Posterior cingulate gyrus (tissue), 11 donors: Measurements from ENCODE around the gene VPS13D.

Experiments used
- DNase-seq, 10 donors: peaks; one replicate each; pipeline versions ENCODE4 v3.0.0 to v3.0.0-alpha.2; 2020 to 2021; ENCODE audit warnings: mixed read lengths in 3 of 10
- intact Hi-C: fragments of 100-400 bp; cut with DNase I; formaldehyde crosslinking; loops from one replicate; pipeline ENCODE4 v1.15.1; 2023

VPS13D gene

GRCh38 chr1:12353981-12354380, 124.2 kb downstream of the VPS13D start:
- intact Hi-C loops: no loop called here

GRCh38 chr1:12356004-12356890, 126.4 kb downstream of the VPS13D start:
- intact Hi-C loops: no loop called here
- DNase-seq: no peak

More at GRCh38 chr1:12353981-12354380, 124.2 kb downstream of the VPS13D start:
- DNase-seq: no peak

- intact Hi-C loops: no loop called here
- DNase-seq: no peak
These were observed 128.7 kb downstream of the VPS13D start for GRCh38 chr1:12358499-12358898.

DNA sequence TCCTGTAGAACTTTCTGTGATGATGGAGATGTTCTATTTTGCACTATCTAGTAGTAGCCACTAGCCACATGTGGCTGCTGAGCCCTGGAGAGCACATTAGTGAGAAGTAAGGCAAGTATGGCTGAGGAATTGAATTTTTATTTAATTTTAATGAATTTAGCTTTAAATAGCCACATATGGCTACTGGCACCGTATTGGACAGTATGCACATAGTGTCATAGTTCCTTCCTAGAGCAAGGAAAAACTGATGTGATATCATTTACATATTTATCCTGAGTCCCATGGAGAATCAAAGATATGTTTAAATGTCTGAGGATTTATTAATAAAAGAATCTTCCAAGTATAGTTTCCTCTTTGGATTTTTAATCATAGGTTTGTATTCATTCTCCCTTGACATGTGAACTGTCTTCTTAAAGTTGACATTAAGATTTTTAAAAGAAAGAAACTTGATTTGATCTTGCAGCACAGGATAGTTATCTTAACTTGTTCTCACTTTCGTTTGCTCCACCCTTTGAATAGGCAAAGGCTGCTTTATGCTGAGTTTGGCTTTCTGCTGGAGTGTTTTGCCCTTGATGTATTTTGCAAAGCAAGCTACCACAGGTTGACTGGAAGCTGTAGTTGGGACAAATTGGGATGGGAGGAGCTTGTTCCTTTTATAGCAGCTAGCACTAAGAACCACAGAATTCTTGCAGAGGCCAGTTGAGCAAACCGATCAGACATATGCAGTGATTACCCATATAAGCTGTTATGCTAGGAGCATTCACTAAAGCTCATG, 129.7 kb downstream of the VPS13D start:
- intact Hi-C loops: no loop called here
- DNase-seq: no peak

- intact Hi-C loops: no loop called here
These were observed 138.8 kb downstream of the VPS13D start for GRCh38 chr1:12368646-12369045.

GRCh38 chr1:12369258-12369657, 139.4 kb downstream of the VPS13D start:
- intact Hi-C loops: no loop called here

More at GRCh38 chr1:12368646-12369045, 138.8 kb downstream of the VPS13D start:
- DNase-seq: no peak

DNA sequence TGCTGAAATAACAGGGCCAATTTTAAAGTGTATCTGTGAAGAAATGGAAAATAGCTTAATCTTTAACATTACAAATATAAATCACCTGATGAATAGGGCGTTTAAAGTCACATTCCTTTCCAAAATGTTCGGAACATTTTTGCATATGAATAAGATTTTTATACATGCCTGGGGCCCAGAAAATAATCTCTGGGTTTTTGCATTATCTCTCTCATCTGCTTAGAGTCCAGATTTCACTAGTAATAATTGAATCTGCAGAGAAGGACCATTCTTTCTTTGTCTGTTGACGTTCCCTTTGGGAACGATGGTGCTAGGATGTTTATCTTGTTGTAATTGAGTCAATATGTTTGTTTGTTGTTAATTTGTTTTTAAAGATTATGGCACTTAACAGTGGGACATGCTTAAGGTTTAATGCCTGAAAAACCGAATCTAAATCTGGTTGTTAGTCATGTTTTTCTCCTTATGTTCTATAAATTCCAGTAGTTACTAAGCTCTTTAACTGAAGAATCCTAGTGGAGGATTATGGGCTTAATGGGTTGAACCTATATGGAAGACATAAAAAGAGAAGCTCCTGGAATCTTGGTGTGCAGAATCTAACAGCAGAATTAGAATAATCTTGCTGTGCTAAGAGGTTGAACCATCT, 140.6 kb downstream of the VPS13D start:
- intact Hi-C loops: no loop called here
- no peak for DNase-seq

More at GRCh38 chr1:12369258-12369657, 139.4 kb downstream of the VPS13D start:
- DNase-seq: no peak

DNA sequence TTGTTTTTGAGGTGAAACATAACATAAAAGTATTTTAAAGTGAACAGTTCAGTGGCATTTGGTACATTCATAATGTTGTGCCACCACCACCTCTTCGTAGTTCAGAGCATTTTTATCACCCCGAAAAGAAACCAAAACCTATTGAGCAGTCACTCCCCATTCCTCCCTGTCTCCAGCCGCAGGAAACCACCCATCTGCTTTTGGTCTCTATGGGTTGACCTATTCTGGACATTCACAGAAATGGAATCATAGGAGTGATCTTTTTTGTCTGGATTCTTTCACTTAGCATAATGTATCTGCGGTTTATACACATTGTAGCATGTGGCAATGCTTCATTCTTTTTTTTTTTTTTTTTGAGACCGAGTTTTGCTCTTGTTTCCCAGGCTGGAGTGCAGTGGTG, 141.2 kb downstream of the VPS13D start:
- DNase-seq: no peak
- intact Hi-C loops: no loop called here

GRCh38 chr1:12372180-12372579, 142.3 kb downstream of the VPS13D start:
- no peak for DNase-seq
- intact Hi-C loops: no loop called here

DNA sequence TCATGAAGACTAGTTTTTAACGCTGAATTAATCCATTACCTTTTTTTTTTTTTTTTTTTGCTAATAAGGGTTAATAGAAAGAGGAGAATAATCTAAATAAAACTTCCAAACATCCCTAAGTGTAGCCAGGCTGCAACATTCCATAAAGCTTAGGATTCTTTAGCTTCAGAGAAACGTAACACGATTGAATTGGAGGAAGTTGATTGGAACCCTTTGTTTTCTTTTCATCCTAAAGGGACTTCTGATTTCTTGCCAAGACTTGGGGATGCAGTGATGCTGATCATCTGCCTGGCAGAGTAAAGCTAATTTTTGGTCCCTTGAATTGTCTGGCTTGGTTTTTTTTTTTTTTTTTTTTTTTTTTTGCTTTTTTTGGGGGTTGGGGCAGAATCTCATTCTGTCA, 142.9 kb downstream of the VPS13D start:
- intact Hi-C loops: no loop called here
- no peak for DNase-seq

GRCh38 chr1:12375133-12375829, 145.5 kb downstream of the VPS13D start:
- intact Hi-C loops: no loop called here
- DNase-seq: no peak

GRCh38 chr1:12376236-12377045, 146.6 kb downstream of the VPS13D start:
- DNase-seq: peak in 2 of 10 donors; percentile 17 to 33
- intact Hi-C loops: no loop called here

DNA sequence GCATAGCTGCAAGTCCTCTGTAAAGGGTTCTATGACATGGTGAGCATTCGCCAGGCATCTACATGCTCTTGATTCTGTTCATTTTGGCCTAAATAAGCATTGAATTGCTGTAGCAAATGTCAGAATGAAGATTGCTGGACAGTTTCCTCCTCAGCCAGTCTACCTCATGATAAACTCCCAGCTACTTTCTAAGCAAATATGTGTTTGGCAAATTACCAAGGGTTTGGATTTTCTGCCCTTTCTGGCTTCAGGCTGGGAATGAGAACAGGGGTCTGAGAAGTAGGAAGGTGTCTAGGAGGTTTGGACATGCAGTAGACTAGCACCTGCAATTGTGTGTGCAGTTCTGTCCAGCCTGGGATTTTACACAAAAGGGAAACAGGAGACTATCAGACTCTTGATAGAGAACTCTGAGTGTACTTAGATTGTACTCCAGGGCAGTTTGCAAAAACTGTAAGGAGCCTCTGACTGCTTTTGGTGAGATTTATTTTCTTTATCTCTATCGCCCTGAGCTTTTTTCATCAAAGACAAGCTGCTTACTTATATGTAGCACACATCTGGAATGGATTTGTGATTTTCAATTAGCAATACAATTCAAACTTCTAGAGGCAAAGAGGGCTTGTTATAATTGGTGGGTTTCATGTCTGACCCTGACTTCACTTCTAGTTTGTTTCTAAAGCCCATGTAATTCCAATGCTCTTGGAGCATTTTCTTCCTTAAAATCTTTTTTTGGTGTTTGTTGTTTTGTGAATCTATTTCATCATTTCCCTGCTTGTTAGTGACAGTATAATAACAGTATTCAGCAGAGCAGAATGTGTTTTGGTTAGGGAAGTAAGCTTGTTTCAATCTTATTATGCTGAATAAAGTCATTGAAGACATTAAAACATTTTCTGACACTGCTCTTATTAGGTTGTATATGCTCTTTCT, 150.8 kb downstream of the VPS13D start:
- intact Hi-C loops: no loop called here
- no peak for DNase-seq

- intact Hi-C loops: no loop called here
- no peak for DNase-seq
These were observed 153.2 kb downstream of the VPS13D start for GRCh38 chr1:12383001-12383400.

DNA sequence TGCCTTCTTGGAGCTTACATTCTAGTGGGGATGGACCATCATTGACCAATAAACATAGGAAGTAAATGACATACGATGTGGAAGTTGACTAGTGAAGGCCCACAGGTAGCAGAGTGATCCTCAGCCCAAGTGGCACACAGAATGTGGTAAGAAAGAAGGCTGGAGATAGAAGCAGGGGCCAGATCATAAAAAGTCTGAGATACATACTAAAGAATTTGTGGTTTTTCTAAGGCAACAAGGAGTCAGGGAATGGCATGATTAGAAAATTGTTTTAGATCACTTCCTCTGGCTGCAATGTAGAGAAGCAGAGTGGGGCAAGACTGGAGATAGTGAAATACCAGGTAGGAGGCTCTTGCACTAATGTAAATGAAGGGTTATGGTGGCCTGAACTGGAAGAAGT, 154.0 kb downstream of the VPS13D start:
- intact Hi-C loops: no loop called here
- no peak for DNase-seq

GRCh38 chr1:12384836-12385456, 155.1 kb downstream of the VPS13D start:
- intact Hi-C loops: no loop called here
- no peak for DNase-seq

DNA sequence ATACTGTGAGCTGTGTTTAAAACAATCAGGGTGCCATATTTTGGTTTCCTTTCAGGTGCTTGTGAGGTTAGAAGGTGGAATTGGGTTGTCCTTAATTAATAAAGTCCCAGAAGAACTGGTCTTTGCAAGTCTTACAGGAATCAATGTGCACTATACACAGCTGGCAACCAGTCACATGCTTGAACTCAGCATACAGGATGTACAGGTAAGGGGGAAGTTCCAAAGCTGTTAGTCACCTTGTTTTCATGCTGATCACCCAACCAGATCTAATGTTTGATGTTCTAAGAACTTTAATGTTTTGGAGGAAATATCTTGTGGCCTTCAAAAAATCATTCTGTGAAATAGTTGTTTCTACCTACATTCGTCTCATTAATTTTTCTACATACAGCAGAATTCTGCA, 156.3 kb downstream of the VPS13D start:
- intact Hi-C loops: no loop called here
- DNase-seq: no peak

- intact Hi-C loops: no loop called here
- DNase-seq: no peak
These were observed 157.8 kb downstream of the VPS13D start for GRCh38 chr1:12387641-12388040.
